M059J (cell line): ENCODE measurements around the gene STXBP6. TPM values are rescaled to one million over a fixed set of nuclear protein-coding genes. Genes with fewer than 3 reads are reported as not detected.
"Not testable (repeated sequence)": the region's sequence is repeated elsewhere in the genome, so short reads cannot be mapped to it uniquely, and the experiment has no call there.

Experiments used
- DNase-seq: peaks from one replicate; pipeline ENCODE4 v3.0.0-alpha.2; 2012; ENCODE audit warnings: low read depth
- total RNA-seq: library from RNA; depleted of rRNA; stranded (reverse); fragments of >200 nt; shearing (Covaris generic); gene quantifications from 2 replicates; pipeline ENCODE4 v1.2.3, GENCODE V29; 2014

Gene STXBP6
- total RNA-seq, 1 experiment from 2014 or later: not detected

GRCh38 chr14:24986206-24986893 lies 63.6 kb downstream of the STXBP6 start:
- no peak for DNase-seq

- DNase-seq: peak; percentile 12
These were observed 64.9 kb downstream of the STXBP6 start for GRCh38 chr14:24984846-24985589.

GRCh38 chr14:24982472-24983155 lies 67.3 kb downstream of the STXBP6 start:
- DNase-seq: peak; percentile 52

DNA sequence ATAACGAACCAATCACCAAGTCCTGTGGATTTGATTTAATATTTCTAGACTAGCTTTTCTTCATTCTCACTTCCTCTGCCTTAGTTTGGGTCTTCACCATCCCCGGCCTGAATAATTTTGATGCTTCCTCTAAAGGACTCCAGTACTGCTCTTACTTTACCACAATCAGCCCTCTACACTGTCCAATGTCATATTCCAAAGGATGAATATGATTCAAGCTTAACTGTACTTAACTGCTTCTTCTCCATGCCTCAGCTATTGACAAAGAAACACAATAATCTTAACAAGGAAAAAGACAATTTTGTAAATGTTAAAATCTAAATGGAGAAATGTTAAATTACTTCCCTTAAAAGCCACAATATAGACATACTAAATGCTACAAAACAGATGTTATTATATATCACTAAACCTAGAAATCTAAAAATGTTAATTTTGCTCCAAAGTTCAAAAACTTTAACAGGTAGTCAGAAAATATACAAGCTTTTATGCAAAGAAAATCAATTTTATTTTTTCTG lies 70.2 kb downstream of the STXBP6 start:
- no peak for DNase-seq

DNA sequence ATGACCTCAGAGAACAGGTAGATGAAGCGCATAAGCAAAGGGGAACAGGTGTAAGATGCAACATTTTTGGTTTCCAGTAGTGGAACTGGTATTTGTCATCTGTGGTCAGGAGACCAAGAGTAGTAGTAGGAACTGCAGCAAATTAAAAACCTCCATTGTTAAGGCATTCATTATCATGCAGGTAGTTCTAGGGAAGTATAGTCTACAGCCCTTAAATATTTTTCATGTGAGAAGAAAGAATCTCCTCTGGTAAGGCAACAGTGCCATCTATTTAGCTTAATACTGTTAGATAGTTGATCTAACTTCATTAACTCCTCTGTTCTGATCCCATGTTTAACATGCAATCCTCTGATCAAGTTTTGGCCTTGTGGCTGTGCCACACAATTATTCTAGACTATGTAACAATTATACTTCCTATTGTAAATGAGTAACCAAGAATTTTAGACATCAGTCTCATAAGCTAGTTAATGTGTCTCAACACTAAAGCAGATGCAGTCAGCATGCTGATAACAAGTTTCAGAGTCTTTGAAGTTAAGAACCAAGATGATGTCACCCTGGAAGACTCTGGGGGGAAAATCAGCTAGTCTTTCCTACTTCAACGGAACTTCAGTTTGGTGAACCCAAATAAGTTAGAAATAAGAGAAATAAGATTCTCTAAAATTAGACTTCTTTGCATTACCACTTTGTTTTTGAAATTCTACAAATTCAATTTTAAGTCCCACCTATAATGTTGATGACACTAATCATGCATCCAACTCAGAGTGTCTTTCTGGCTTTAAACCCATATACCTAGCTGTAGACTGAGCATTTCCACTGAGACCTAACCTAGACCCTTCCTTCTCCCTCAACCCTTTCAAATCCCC lies 70.9 kb downstream of the STXBP6 start:
- DNase-seq: no peak

DNA sequence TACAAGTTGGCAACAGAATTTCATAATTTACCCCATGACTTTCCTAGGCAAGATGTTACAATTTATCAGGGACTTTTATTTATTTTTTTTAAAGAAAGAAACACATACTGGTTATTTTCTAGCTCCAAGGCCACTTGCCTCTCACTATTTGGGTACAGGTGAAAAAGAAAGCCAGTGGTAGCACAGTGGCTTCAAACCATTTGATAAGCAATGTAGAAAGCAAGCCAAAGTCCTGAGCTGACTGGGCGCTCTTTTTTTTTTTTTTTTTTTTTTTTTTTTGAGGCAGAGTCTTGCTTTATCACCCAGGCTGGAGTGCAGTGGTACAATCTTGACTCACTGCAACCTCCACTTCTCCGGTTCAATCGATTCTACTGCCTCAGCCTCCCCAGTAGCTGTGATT lies 73.3 kb downstream of the STXBP6 start:
- no peak for DNase-seq

- no peak for DNase-seq
These were observed 74.6 kb downstream of the STXBP6 start for GRCh38 chr14:24975393-24975792.

- DNase-seq: no peak
These were observed 75.2 kb downstream of the STXBP6 start for GRCh38 chr14:24974591-24975374.

GRCh38 chr14:24972844-24973243 lies 77.1 kb downstream of the STXBP6 start:
- no peak for DNase-seq

DNA sequence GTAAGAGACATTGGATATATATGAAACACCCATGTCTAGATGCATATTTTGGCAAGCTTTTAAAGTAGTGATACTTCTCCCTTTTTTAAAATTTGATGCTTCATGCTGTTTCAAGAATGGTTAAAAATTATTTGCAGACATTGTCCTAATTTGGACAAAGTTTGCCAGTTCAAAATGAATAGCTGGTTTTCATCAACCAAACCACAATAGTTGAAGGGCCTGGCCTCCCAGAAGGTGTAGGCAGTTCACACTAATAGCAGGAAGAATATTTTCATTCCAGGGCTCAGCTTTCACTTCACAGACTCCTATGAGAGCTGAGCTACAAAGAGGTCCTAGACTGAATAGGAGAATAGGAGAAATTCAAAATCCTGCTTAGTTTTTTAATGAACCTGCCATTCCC lies 78.7 kb downstream of the STXBP6 start:
- DNase-seq: no peak

- DNase-seq: no peak
These were observed 83.4 kb downstream of the STXBP6 start for GRCh38 chr14:24966579-24966964.

- DNase-seq: peak; percentile 13
These were observed 83.9 kb downstream of the STXBP6 start for GRCh38 chr14:24965934-24966578.

- no peak for DNase-seq
These were observed 84.4 kb downstream of the STXBP6 start for GRCh38 chr14:24965578-24965933.

DNA sequence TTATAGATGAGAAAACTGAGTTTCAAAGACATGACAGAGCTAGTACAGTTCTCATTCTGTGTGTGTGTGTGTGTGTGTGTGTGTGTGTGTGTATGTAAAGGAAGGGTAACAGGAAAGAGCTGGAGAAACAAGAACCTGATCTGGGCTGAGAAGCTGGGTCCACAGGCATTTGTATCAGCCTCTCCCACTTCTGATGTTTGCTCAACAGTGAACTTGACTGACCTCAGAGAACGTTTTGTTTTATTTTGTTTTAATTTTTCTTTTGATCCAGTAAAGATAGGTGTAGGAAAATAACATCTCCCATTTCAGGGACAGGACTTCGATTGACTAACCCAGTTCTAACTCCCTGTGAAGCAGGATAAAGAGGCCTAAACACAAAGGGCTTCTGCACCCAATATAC lies 85.4 kb downstream of the STXBP6 start:
- DNase-seq: no peak

DNA sequence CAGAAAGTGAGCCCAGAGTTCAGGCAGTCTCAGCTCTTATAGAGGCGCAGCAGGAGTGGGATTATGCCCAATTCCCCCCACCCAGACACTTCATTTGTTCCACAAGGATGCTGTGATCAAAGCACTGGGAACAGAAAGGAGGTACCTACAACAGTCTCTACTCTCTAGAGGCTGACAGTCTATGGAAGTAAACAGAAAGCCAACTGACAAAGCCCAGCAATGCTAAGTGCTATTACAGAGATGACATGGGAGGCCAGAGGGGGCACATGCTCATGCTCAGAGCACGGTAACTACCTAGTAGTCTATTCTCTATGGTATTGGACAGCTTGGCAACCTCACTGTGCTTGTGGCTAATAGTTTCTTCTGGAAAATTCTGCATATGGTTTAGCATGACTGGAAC lies 85.9 kb downstream of the STXBP6 start:
- DNase-seq: no peak

GRCh38 chr14:24962118-24962517 lies 87.8 kb downstream of the STXBP6 start:
- not testable (repeated sequence) for DNase-seq

- DNase-seq: no peak
These were observed 89.1 kb downstream of the STXBP6 start for GRCh38 chr14:24960816-24961215.

- DNase-seq: no peak
These were observed 90.1 kb downstream of the STXBP6 start for GRCh38 chr14:24959791-24960331.

- no peak for DNase-seq
These were observed 91.7 kb downstream of the STXBP6 start for GRCh38 chr14:24958271-24958670.

DNA sequence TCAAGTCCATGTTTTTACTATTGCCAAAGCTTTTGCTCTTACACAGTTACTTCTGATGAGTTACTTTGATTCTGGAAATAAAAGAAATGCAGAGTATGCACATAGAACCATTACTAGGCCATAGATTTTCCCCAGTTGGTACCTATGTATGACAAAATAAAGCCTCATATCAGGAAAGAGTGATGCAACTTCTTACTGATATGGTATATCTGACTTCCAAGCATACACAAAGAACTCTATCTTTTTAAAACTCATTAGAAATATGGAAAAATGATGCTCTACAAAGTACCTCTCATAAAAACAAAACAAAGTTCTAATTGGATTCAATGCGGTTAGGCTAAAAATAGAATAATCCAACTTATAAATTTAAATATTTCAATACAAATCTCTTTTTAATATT lies 92.1 kb downstream of the STXBP6 start:
- no peak for DNase-seq
